ENCODE results near the gene OMG. TPM values are rescaled to one million over a fixed set of nuclear protein-coding genes. Genes with fewer than 3 reads are reported as not detected.

The OMG gene
- total RNA-seq, 1 donor from 2014 or later: not detected

GRCh38 chr17:31251105-31251969 lies 45.7 kb downstream of the OMG start:
- Mint-ChIP-seq H3K27ac (ENCODE audit: unreplicated experiment) (no peak overlapping the region), H3K9me3 (ENCODE audit: unreplicated experiment) (no peaks in the 10 kb centered on the region), H3K4me1 (ENCODE audit: low read depth, unreplicated experiment) (peaks cover 6% of the 10 kb centered on the region), H3K36me3 (ENCODE audit: unreplicated experiment) (no peaks in the 10 kb centered on the region), H3K4me3 (ENCODE audit: unreplicated experiment) (no peak overlapping the region), H3K27me3 (ENCODE audit: unreplicated experiment) (no peaks in the 10 kb centered on the region)
- DNase-seq: no peak
- no peak for TF ChIP-seq CTCF (IDR thresholded peaks at IDR 0.05; ENCODE audit: partially characterized antibody, unreplicated experiment)

GRCh38 chr17:31250229-31250628 lies 46.8 kb downstream of the OMG start:
- DNase-seq: no peak
- no peak overlapping the region for H3K27ac Mint-ChIP-seq (ENCODE audit: unreplicated experiment)
- peaks cover 6% of the 10 kb centered on the region for H3K4me1 Mint-ChIP-seq (ENCODE audit: low read depth, unreplicated experiment)
- no peaks in the 10 kb centered on the region for H3K9me3 Mint-ChIP-seq (ENCODE audit: unreplicated experiment)
- no peaks in the 10 kb centered on the region for H3K36me3 Mint-ChIP-seq (ENCODE audit: unreplicated experiment)
- no peak overlapping the region for H3K4me3 Mint-ChIP-seq (ENCODE audit: unreplicated experiment)
- TF ChIP-seq CTCF (IDR thresholded peaks at IDR 0.05; ENCODE audit: partially characterized antibody, unreplicated experiment): no peak
- no peaks in the 10 kb centered on the region for H3K27me3 Mint-ChIP-seq (ENCODE audit: unreplicated experiment)

GRCh38 chr17:31249835-31250141 lies 47.3 kb downstream of the OMG start:
- no peaks in the 10 kb centered on the region for H3K36me3 Mint-ChIP-seq (ENCODE audit: unreplicated experiment)
- peaks cover 6% of the 10 kb centered on the region for H3K4me1 Mint-ChIP-seq (ENCODE audit: low read depth, unreplicated experiment)
- no peak for DNase-seq
- H3K27ac Mint-ChIP-seq (ENCODE audit: unreplicated experiment): no peak overlapping the region
- no peaks in the 10 kb centered on the region for H3K27me3 Mint-ChIP-seq (ENCODE audit: unreplicated experiment)
- no peak overlapping the region for H3K4me3 Mint-ChIP-seq (ENCODE audit: unreplicated experiment)
- H3K9me3 Mint-ChIP-seq (ENCODE audit: unreplicated experiment): no peaks in the 10 kb centered on the region
- no peak for TF ChIP-seq CTCF (IDR thresholded peaks at IDR 0.05; ENCODE audit: partially characterized antibody, unreplicated experiment)

- DNase-seq: no peak
- no peaks in the 10 kb centered on the region for H3K36me3 Mint-ChIP-seq (ENCODE audit: unreplicated experiment)
- no peaks in the 10 kb centered on the region for H3K27me3 Mint-ChIP-seq (ENCODE audit: unreplicated experiment)
- peaks cover 6% of the 10 kb centered on the region for H3K4me1 Mint-ChIP-seq (ENCODE audit: low read depth, unreplicated experiment)
- no peaks in the 10 kb centered on the region for H3K9me3 Mint-ChIP-seq (ENCODE audit: unreplicated experiment)
- H3K4me3 Mint-ChIP-seq (ENCODE audit: unreplicated experiment): no peak overlapping the region
- no peak overlapping the region for H3K27ac Mint-ChIP-seq (ENCODE audit: unreplicated experiment)
- TF ChIP-seq CTCF (IDR thresholded peaks at IDR 0.05; ENCODE audit: partially characterized antibody, unreplicated experiment): no peak
Observed at GRCh38 chr17:31248986-31249834, 47.8 kb downstream of the OMG start.

Other genes starting within 250 kb of the OMG start
- 87.6 TPM for gene NF1, start 202.3 kb downstream of the OMG start, total RNA-seq (ENCODE audit: unreplicated experiment)
- gene EVI2B, start 16.8 kb upstream of the OMG start, total RNA-seq (ENCODE audit: unreplicated experiment): not detected
- not detected for gene EVI2A, start 24.4 kb upstream of the OMG start, total RNA-seq (ENCODE audit: unreplicated experiment)
- gene RAB11FIP4, start 94.4 kb upstream of the OMG start, total RNA-seq (ENCODE audit: unreplicated experiment): 103 TPM